ENCODE measurements around the gene CASP9. TPM values are rescaled to one million over a fixed set of nuclear protein-coding genes. Genes with fewer than 3 reads are reported as not detected.

Gene CASP9
- total RNA-seq, 3 donors from 2014 or later: 12.5 to 15.8 (median 13.4) TPM

DNA sequence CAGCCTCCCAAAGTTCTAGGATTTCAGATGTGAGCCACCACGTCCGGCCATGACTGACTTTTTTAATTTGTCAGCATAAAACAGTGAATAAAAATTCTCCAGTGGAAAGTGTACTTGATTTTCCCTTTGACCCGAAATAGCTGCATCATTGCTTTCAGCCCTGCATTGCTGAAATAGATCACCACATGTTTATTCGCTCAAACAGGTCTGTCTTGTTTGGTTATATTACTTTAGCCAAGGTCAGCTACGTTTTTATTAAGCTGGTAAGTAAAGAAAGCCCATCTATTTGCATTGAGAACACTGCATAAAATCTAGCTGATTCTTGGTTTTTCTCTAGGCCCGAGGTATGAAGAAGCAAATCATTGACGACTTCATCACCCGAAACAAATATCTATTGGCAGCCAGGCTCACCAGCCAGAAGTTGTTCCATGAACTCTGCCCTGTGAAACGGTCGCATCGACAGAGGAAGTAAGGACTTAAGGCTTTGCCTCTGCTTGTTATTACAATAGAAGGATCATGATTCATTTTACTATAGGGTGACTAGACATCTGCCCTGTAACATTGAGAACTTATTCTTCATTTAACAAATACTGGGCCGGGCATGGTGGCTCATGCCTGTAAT, 35.3 kb upstream of the CASP9 start:
- Histone ChIP-seq H3K36me3 (no peaks in the 10 kb centered on the region), H3K27ac (peak overlapping the region; percentile 19 to 62), H3K9me3 (no peaks in the 10 kb centered on the region), H3K27me3 (no peaks in the 10 kb centered on the region), H3K4me1 (no peaks in the 10 kb centered on the region), H3K4me3 (no peak overlapping the region)
- DNase-seq (ENCODE audit: low spot score in 2 of 2): no peak
- intact Hi-C loops (cut with DNase I; ENCODE audit: low total_unique reads): no loop called here
- TF ChIP-seq POLR2AphosphoS5 (IDR thresholded peaks at IDR 0.05): peak in 1 of 3 donors; percentile 25
- TF ChIP-seq, protein P1, sequence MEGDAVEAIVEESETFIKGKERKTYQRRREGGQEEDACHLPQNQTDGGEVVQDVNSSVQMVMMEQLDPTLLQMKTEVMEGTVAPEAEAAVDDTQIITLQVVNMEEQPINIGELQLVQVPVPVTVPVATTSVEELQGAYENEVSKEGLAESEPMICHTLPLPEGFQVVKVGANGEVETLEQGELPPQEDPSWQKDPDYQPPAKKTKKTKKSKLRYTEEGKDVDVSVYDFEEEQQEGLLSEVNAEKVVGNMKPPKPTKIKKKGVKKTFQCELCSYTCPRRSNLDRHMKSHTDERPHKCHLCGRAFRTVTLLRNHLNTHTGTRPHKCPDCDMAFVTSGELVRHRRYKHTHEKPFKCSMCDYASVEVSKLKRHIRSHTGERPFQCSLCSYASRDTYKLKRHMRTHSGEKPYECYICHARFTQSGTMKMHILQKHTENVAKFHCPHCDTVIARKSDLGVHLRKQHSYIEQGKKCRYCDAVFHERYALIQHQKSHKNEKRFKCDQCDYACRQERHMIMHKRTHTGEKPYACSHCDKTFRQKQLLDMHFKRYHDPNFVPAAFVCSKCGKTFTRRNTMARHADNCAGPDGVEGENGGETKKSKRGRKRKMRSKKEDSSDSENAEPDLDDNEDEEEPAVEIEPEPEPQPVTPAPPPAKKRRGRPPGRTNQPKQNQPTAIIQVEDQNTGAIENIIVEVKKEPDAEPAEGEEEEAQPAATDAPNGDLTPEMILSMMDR (IDR thresholded peaks at IDR 0.05): no peak
- TF ChIP-seq POLR2A (IDR thresholded peaks at IDR 0.05): no peak

DNA sequence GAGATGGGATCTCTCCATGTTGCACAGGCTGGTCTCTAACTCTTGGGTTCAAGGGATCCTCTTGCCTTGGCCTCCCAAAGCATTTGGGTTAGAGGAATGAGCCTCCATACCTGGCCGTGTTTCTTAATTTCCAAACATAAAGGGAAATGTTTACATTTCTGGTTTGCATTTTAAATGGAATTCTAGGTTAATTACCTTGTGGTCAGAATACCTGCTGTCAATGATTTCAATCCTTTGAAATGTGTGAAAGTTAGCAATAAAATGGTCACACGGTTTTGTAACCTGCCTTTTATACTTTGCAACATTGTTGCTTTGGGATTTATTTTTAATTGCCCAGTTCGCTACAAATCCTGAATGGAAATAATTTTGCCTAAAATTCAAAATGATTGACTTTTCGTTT, 34.5 kb upstream of the CASP9 start:
- Histone ChIP-seq H3K36me3 (no peaks in the 10 kb centered on the region), H3K27me3 (no peaks in the 10 kb centered on the region), H3K4me3 (no peak overlapping the region), H3K27ac (no peak overlapping the region), H3K4me1 (no peaks in the 10 kb centered on the region), H3K9me3 (no peaks in the 10 kb centered on the region)
- intact Hi-C loops (cut with DNase I; ENCODE audit: low total_unique reads): no loop called here
- TF ChIP-seq, protein P1 (IDR thresholded peaks at IDR 0.05): no peak
- TF ChIP-seq POLR2AphosphoS5 (IDR thresholded peaks at IDR 0.05): no peak
- no peak for TF ChIP-seq POLR2A (IDR thresholded peaks at IDR 0.05)
- DNase-seq (ENCODE audit: low spot score in 2 of 2): no peak

DNA sequence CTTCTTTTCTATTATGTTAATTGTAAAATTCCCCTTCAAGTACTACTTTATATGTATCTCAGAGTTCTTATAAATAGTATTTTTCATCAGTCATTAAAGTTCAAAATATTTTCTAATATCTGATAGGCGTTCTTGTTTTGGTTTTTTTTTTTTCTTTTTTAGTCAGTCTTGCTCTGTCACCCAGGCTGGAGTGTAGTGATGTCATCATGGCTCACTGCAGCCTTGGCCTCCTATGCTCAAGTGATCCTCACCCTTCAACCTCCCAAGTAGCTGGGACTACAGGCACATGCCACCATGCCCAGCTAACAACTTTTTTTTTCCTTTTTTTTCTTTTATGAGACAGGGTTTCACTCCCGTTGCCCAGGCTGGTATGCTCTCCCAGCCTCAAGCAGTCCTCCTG, 33.6 kb upstream of the CASP9 start:
- no peaks in the 10 kb centered on the region for H3K36me3 ChIP-seq
- H3K9me3 ChIP-seq: no peaks in the 10 kb centered on the region
- TF ChIP-seq POLR2A (IDR thresholded peaks at IDR 0.05): no peak
- no peak for TF ChIP-seq POLR2AphosphoS5 (IDR thresholded peaks at IDR 0.05)
- TF ChIP-seq, protein P1 (IDR thresholded peaks at IDR 0.05): no peak
- DNase-seq (ENCODE audit: low spot score in 2 of 2): no peak
- no peak overlapping the region for H3K27ac ChIP-seq
- H3K4me3 ChIP-seq: no peak overlapping the region
- H3K27me3 ChIP-seq: no peaks in the 10 kb centered on the region
- intact Hi-C loops (cut with DNase I; ENCODE audit: low total_unique reads): no loop called here
- H3K4me1 ChIP-seq: no peaks in the 10 kb centered on the region

DNA sequence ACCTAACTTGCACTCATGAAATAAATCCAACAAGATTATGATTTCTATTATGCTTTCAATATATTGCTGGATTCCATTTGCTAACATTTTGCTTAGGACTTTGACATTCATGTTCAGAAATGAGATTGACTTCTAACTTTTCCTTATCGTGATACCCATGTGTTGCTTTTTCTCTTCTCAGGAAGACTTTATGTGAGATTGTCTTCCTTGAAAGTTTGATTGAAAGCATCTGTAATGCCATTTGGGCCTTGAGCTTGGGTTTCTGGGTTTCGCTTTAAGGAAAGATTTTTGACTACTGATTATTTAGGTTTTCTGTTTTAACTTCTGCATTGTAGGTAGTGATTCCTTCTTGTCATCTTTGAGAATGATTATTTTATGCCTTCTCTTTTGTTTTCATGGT, 33.0 kb upstream of the CASP9 start:
- intact Hi-C loops (cut with DNase I; ENCODE audit: low total_unique reads): no loop called here
- no peaks in the 10 kb centered on the region for H3K9me3 ChIP-seq
- no peaks in the 10 kb centered on the region for H3K36me3 ChIP-seq
- TF ChIP-seq POLR2A (IDR thresholded peaks at IDR 0.05): no peak
- no peak for TF ChIP-seq POLR2AphosphoS5 (IDR thresholded peaks at IDR 0.05)
- TF ChIP-seq, protein P1 (IDR thresholded peaks at IDR 0.05): no peak
- no peak overlapping the region for H3K4me3 ChIP-seq
- DNase-seq (ENCODE audit: low spot score in 2 of 2): no peak
- no peaks in the 10 kb centered on the region for H3K27me3 ChIP-seq
- H3K4me1 ChIP-seq: no peaks in the 10 kb centered on the region
- H3K27ac ChIP-seq: no peak overlapping the region

DNA sequence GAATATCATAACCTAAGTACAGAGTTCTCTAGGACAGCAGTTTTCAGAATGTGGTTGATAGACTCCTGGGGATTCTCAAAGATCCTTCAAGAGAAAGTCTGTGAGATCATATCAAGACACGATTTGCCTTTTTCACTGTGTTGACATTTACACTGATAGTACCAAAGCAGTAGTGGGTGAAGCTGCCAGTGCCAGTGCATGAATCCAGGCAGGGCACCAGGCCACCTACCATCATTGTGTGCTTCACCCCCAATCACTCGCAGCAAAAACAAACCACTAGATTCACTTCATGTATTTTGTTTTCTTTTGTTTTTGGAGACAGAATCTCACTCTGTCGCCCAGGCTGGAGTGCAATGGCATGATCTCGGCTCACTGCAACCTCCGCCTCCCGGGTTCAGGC, 26.6 kb upstream of the CASP9 start:
- TF ChIP-seq POLR2A (IDR thresholded peaks at IDR 0.05) (no peak), POLR2AphosphoS5 (IDR thresholded peaks at IDR 0.05) (no peak)
- TF ChIP-seq, protein P1 (IDR thresholded peaks at IDR 0.05): no peak
- Histone ChIP-seq H3K9me3 (no peaks in the 10 kb centered on the region), H3K27ac (no peak overlapping the region), H3K4me3 (no peak overlapping the region), H3K27me3 (no peaks in the 10 kb centered on the region), H3K4me1 (no peaks in the 10 kb centered on the region), H3K36me3 (no peaks in the 10 kb centered on the region)
- intact Hi-C loops (cut with DNase I; ENCODE audit: low total_unique reads): no loop called here
- no peak for DNase-seq (ENCODE audit: low spot score in 2 of 2)
